IPS-18a (cell line): Measurements from ENCODE around the gene FGFRL1.
A peak's percentile ranks its signal among the peaks of the same experiment; 100 is the strongest.

Experiments used
- H3K27ac ChIP-seq: one replicate; pipeline ENCODE4 v1.5.1; 2013; ENCODE audit warnings: low read length
- H3K27me3 ChIP-seq: one replicate; pipeline ENCODE4 v1.6.1; 2013; ENCODE audit warnings: mild to moderate bottlenecking, low read length; ENCODE audit not compliant: control insufficient read depth, insufficient read depth
- H3K36me3 ChIP-seq: one replicate; pipeline ENCODE4 v1.6.1; 2013; ENCODE audit warnings: low read depth, low read length; ENCODE audit not compliant: control insufficient read depth
- H3K4me1 ChIP-seq: one replicate; pipeline ENCODE4 v1.6.1; 2013; ENCODE audit warnings: low read depth, low read length; ENCODE audit not compliant: control insufficient read depth
- H3K4me3 ChIP-seq: one replicate; pipeline ENCODE4 v1.5.1; 2013; ENCODE audit warnings: low read length
- H3K9ac ChIP-seq: one replicate; pipeline ENCODE4 v1.6.1; 2013; ENCODE audit warnings: mild to moderate bottlenecking, low read length, moderate library complexity
- H3K9me3 ChIP-seq: one replicate; pipeline ENCODE4 v1.6.1; 2013; ENCODE audit warnings: low read depth, low read length; ENCODE audit not compliant: control insufficient read depth

The FGFRL1 gene, protein sequence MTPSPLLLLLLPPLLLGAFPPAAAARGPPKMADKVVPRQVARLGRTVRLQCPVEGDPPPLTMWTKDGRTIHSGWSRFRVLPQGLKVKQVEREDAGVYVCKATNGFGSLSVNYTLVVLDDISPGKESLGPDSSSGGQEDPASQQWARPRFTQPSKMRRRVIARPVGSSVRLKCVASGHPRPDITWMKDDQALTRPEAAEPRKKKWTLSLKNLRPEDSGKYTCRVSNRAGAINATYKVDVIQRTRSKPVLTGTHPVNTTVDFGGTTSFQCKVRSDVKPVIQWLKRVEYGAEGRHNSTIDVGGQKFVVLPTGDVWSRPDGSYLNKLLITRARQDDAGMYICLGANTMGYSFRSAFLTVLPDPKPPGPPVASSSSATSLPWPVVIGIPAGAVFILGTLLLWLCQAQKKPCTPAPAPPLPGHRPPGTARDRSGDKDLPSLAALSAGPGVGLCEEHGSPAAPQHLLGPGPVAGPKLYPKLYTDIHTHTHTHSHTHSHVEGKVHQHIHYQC

DNA sequence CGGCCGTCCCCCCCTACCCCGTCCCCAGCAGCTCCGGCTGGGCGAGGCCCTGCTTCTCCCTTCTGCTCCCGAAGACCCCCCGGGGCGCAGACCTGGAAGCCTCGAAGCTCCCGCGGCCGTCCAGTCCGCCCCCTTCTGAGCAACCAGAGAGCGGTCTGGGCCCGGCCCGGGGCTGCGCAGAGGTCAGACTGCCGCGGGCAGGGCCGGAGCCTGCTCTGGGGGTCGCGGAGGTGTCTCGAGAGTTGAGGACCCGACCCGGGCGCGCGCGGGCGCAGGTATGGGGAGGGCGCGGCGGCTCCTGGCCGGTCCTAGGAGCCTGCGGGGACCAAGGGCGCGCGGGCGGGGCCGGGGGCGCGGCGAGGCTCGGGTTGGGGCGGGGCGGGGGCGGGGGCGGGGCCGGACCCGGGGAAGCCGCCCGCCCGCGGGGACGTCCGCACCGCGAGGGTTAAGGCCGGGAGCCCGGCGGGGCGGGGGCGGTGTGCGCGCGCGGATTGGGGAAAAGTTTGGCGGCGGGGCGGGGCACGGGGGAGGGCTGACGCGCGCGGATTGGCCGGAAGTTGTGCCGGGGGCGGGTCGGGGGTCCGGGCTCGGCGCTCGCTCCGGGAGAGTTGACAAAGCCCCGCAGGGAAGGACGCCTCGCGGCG is at the start of gene FGFRL1:
FGFRL1 (plus strand) TSS at position 605 of the 644 bp plus-strand sequence. CDS start 860 bp downstream, outside the sequence.
- Histone ChIP-seq H3K4me3 (peak within 1 kb of the TSS; percentile 51), H3K9ac (no peak within 1 kb of the TSS), H3K27me3 (peaks cover 56% of the 10 kb centered on the region), H3K9me3 (no peaks in the 10 kb centered on the region), H3K27ac (no peak within 1 kb of the TSS), H3K4me1 (peaks cover 4% of the 10 kb centered on the region), H3K36me3 (no peaks in the 10 kb centered on the region)

DNA sequence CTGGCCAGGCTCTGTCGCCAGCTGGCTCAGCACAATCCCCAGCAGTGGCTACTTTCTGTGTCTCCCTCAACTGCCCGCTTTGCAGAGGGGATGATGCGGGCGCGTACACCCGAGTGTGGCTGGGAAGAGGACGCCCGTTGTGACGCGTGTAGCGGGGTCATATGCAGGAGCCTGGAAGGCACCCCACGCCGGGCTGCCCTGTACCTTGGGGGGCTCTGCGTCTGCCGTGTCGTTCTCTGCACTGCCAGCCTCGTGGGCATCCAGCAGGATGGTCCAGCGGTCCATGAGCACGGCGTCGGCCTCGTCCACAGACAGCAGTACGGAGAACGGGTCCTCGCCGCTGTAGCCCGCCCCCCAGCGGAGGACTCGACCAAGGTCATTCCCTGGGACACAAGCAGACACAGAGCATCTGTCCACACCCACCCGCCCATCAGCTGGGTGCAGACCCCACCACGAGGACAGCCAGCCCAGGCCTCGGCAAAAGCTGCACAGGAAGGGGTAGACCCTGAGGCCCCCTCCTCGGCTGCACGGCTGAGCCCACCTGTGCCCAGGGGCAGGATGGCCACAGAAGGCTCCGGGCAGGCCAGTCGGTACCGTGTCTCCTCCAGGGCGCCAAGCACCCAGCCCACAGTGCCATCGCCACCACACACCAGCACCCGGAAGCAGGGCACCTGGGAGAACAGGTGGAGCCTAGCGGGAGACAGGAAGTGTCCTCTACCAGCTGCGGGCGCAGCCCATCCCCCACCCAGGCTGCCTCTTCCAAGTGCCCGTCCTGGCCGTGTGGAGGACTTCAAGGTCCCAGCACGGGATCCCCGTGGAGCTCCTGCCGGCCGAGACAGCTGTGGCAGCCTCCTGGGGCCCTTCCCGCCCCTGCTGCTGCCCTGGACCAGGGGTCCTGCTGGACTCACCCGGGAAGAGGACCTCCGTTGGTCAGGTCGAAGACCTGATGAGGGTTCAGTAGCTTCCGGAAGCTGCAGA is 48.9 kb upstream of the FGFRL1 start:
- H3K9me3 ChIP-seq = no peaks in the 10 kb centered on the region
- peaks cover 15% of the 10 kb centered on the region for H3K27me3 ChIP-seq
- H3K9ac ChIP-seq = no peak overlapping the region
- no peaks in the 10 kb centered on the region for H3K4me1 ChIP-seq
- no peaks in the 10 kb centered on the region for H3K36me3 ChIP-seq
- H3K27ac ChIP-seq = no peak overlapping the region
- no peak overlapping the region for H3K4me3 ChIP-seq

DNA sequence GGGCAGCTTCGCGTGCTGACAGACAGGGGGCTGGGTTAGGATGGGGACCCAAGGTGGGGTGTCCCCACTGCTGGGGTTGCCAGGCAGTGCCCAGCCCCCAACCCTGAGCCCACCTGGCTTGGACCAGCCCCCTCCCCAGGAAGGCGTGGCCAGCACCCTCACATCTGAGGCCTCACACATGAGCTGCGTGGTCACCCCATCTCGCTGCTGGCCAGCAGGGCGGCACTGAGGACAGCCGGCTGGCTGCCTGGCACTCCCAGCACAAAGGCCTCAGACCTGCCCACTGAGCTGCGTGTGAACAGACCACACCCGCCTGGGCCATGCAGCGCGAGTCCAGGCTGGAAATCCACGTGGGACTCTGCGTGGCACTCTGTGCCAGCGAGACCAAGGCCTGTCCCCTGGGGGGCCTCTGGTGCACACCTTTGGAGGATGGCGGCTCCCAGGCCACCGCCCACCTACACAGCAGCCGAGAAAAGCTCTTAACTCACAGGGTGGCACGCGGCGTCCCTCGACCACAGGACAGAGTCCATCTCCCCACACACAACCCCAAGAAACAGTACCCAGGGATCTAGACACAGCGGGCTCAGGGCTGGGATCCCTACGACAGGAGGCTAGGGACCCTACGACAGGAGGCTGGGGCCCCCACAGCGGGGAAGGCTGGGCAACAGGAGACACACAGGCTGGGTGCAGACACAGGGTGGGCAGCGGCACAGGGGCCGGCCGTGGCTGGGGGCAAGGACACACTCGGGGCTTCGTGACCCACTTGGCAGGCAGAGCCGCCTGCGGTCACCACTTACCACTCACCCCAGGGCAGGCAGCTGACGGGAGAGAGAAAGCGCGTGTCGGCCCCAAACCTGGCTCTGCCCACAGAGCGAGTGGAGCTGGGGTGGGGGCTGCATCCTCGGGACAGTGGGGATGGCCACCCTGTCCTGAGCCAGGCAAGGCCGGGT is 47.9 kb upstream of the FGFRL1 start:
- Histone ChIP-seq H3K36me3 (no peaks in the 10 kb centered on the region), H3K4me1 (no peaks in the 10 kb centered on the region), H3K27me3 (peaks cover 24% of the 10 kb centered on the region), H3K27ac (no peak overlapping the region), H3K9me3 (no peaks in the 10 kb centered on the region), H3K4me3 (no peak overlapping the region), H3K9ac (no peak overlapping the region)

- Histone ChIP-seq H3K27me3 (peaks cover 33% of the 10 kb centered on the region), H3K4me3 (no peak overlapping the region), H3K27ac (no peak overlapping the region), H3K9me3 (no peaks in the 10 kb centered on the region), H3K9ac (no peak overlapping the region), H3K4me1 (no peaks in the 10 kb centered on the region), H3K36me3 (no peaks in the 10 kb centered on the region)
These were observed 46.9 kb upstream of the FGFRL1 start for GRCh38 chr4:964346-965025.

- Histone ChIP-seq H3K27ac (no peak overlapping the region), H3K4me1 (no peaks in the 10 kb centered on the region), H3K4me3 (no peak overlapping the region), H3K9ac (no peak overlapping the region), H3K27me3 (peaks cover 35% of the 10 kb centered on the region), H3K9me3 (no peaks in the 10 kb centered on the region), H3K36me3 (no peaks in the 10 kb centered on the region)
These were observed 46.2 kb upstream of the FGFRL1 start for GRCh38 chr4:965048-965765.

GRCh38 chr4:965766-966134 is 45.7 kb upstream of the FGFRL1 start:
- Histone ChIP-seq H3K27ac (no peak overlapping the region), H3K4me3 (no peak overlapping the region), H3K9ac (no peak overlapping the region), H3K36me3 (no peaks in the 10 kb centered on the region), H3K4me1 (no peaks in the 10 kb centered on the region), H3K9me3 (no peaks in the 10 kb centered on the region), H3K27me3 (peaks cover 41% of the 10 kb centered on the region)

GRCh38 chr4:966266-967112 is 44.9 kb upstream of the FGFRL1 start:
- H3K36me3 ChIP-seq = no peaks in the 10 kb centered on the region
- H3K9me3 ChIP-seq = no peaks in the 10 kb centered on the region
- peaks cover 48% of the 10 kb centered on the region for H3K27me3 ChIP-seq
- no peak overlapping the region for H3K4me3 ChIP-seq
- no peak overlapping the region for H3K9ac ChIP-seq
- no peak overlapping the region for H3K27ac ChIP-seq
- H3K4me1 ChIP-seq = no peaks in the 10 kb centered on the region

DNA sequence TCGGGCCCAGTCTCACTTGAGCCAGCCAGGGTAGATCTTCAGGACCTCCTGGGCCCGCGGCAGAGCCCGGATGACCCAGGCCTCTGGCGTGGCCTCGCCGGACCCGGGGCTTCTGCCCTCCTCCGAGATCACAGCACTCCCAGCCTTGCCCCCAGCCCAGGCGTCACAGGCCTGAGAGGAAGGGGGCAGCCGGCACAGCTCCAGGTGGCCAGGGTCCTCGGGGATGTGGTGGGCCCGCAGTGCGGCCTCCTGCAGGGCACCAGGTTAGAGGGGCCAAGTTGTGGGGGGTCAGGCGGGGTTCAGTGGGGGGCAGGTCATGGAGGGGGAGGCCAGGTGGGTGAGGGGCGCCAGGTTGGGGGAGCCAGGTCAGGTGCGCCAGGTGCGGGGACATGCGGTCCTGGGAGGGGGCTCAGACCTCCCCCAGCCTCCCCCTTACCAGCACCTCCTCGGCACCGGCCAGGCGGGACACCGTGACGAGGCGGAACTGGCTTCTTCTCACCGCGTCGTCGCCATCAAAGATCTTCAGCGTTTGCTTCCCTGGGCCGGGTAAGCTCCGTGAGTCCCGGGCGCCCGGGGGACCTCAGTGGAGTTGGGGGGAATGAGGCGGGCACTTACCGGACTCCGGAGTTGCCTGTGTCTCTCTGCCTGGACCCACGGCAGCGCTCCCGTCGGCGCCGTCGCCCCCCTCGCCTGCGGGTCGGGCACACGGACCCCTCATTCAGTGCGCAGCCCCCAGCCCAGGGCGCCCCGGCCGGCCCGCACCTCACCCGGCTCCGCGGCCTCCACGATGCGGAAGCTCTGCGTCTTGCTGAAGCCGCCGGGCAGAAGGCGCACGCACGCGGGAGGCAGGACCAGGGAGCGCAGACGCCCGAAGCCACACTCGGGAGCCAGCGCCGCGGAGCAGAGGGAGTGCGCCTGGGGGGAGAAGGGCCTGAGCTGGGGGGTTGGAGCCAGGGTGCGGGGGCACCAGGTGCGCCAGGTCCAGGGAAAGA is 44.0 kb upstream of the FGFRL1 start:
- H3K9ac ChIP-seq = no peak overlapping the region
- peaks cover 57% of the 10 kb centered on the region for H3K27me3 ChIP-seq
- no peak overlapping the region for H3K27ac ChIP-seq
- H3K9me3 ChIP-seq = no peaks in the 10 kb centered on the region
- no peaks in the 10 kb centered on the region for H3K4me1 ChIP-seq
- no peak overlapping the region for H3K4me3 ChIP-seq
- no peaks in the 10 kb centered on the region for H3K36me3 ChIP-seq
